Measurements from ENCODE around the gene VSTM2L. TPM values are rescaled to one million over a fixed set of nuclear protein-coding genes. Genes with fewer than 3 reads are reported as not detected.

The VSTM2L gene
- total RNA-seq, 1 donor from 2014 or later: 14.1 TPM

- no peaks in the 10 kb centered on the region for H3K9me3 ChIP-seq
Observed at GRCh38 chr20:37973059-37973910, 70.4 kb downstream of the VSTM2L start.

GRCh38 chr20:37976887-37977286, 74.0 kb downstream of the VSTM2L start:
- ATAC-seq (no peak), DNase-seq (no peak)
- Histone ChIP-seq H3K4me3 (no peak overlapping the region), H3K9me3 (no peaks in the 10 kb centered on the region), H3K27ac (no peak overlapping the region), H3K27me3 (ENCODE audit: low read depth) (no peaks in the 10 kb centered on the region), H3K36me3 (peaks cover 14% of the 10 kb centered on the region), H3K4me1 (no peaks in the 10 kb centered on the region)
- no peak for TF ChIP-seq CTCF (IDR thresholded peaks at IDR 0.05)
- intact Hi-C loops (cut with DNase I): no loop called here

More at GRCh38 chr20:37973059-37973910, 70.4 kb downstream of the VSTM2L start:
- no peaks in the 10 kb centered on the region for H3K36me3 ChIP-seq
- H3K4me1 ChIP-seq: no peaks in the 10 kb centered on the region
- DNase-seq: no peak
- H3K4me3 ChIP-seq: no peak overlapping the region
- intact Hi-C loops (cut with DNase I): no loop called here
- TF ChIP-seq CTCF (IDR thresholded peaks at IDR 0.05): no peak
- no peaks in the 10 kb centered on the region for H3K27me3 ChIP-seq (ENCODE audit: low read depth)
- ATAC-seq: no peak
- H3K27ac ChIP-seq: no peak overlapping the region

GRCh38 chr20:37977338-37977737, 74.4 kb downstream of the VSTM2L start:
- no peak for TF ChIP-seq CTCF (IDR thresholded peaks at IDR 0.05)
- intact Hi-C loops (cut with DNase I): no loop called here

GRCh38 chr20:37977786-37978185, 74.9 kb downstream of the VSTM2L start:
- ATAC-seq (no peak), DNase-seq (no peak)
- no peak overlapping the region for H3K4me3 ChIP-seq
- no peak for TF ChIP-seq CTCF (IDR thresholded peaks at IDR 0.05)
- no peaks in the 10 kb centered on the region for H3K4me1 ChIP-seq
- no peak overlapping the region for H3K27ac ChIP-seq
- intact Hi-C loops (cut with DNase I): no loop called here
- no peaks in the 10 kb centered on the region for H3K9me3 ChIP-seq
- no peaks in the 10 kb centered on the region for H3K27me3 ChIP-seq (ENCODE audit: low read depth)
- peaks cover 23% of the 10 kb centered on the region for H3K36me3 ChIP-seq

More at GRCh38 chr20:37977338-37977737, 74.4 kb downstream of the VSTM2L start:
- no peak overlapping the region for H3K27ac ChIP-seq
- H3K36me3 ChIP-seq: peaks cover 19% of the 10 kb centered on the region
- H3K27me3 ChIP-seq (ENCODE audit: low read depth): no peaks in the 10 kb centered on the region
- DNase-seq (no peak), ATAC-seq (no peak)
- H3K4me1 ChIP-seq: no peaks in the 10 kb centered on the region
- H3K9me3 ChIP-seq: no peaks in the 10 kb centered on the region
- no peak overlapping the region for H3K4me3 ChIP-seq

GRCh38 chr20:37979021-37979985, 76.4 kb downstream of the VSTM2L start:
- ATAC-seq: no peak
- no peak for TF ChIP-seq CTCF (IDR thresholded peaks at IDR 0.05)

More at GRCh38 chr20:37979021-37979985, 76.4 kb downstream of the VSTM2L start:
- H3K27me3 ChIP-seq (ENCODE audit: low read depth): no peaks in the 10 kb centered on the region
- DNase-seq: no peak
- H3K9me3 ChIP-seq: no peaks in the 10 kb centered on the region
- peaks cover 29% of the 10 kb centered on the region for H3K36me3 ChIP-seq
- intact Hi-C loops (cut with DNase I): no loop called here
- H3K4me1 ChIP-seq: no peaks in the 10 kb centered on the region
- no peak overlapping the region for H3K27ac ChIP-seq
- H3K4me3 ChIP-seq: no peak overlapping the region

Data from lower lobe of right lung (tissue), 2 donors.